ENCODE measurements around the gene TMED10.

Gene TMED10

GRCh38 chr14:75205591-75205990, 29.2 kb upstream of the TMED10 start:
- DNase-seq (ENCODE audit: low read depth in 1 of 2, low spot score in 1 of 2) = no peak
- no peak for TF ChIP-seq JUND (IDR thresholded peaks at IDR 0.05; ENCODE audit: low read depth)
- in situ Hi-C loops (cut with HindIII; ENCODE audit: low pct_unique_long_range_greater_than_20kb, low sequenced_read_pairs) = no loop called here

- no peak for TF ChIP-seq JUND (IDR thresholded peaks at IDR 0.05; ENCODE audit: low read depth)
- in situ Hi-C loops (cut with HindIII; ENCODE audit: low pct_unique_long_range_greater_than_20kb, low sequenced_read_pairs) = no loop called here
- DNase-seq (ENCODE audit: low read depth in 1 of 2, low spot score in 1 of 2) = no peak
Observed at GRCh38 chr14:75204116-75204515, 27.7 kb upstream of the TMED10 start.

- no peak for DNase-seq (ENCODE audit: low read depth in 1 of 2, low spot score in 1 of 2)
- TF ChIP-seq JUND (IDR thresholded peaks at IDR 0.05; ENCODE audit: low read depth) = no peak
- in situ Hi-C loops (cut with HindIII; ENCODE audit: low pct_unique_long_range_greater_than_20kb, low sequenced_read_pairs) = no loop called here
Observed at GRCh38 chr14:75202657-75203056, 26.2 kb upstream of the TMED10 start.

GRCh38 chr14:75201087-75201486, 24.7 kb upstream of the TMED10 start:
- DNase-seq (ENCODE audit: low read depth in 1 of 2, low spot score in 1 of 2) = no peak
- in situ Hi-C loops (cut with HindIII; ENCODE audit: low pct_unique_long_range_greater_than_20kb, low sequenced_read_pairs) = no loop called here
- no peak for TF ChIP-seq JUND (IDR thresholded peaks at IDR 0.05; ENCODE audit: low read depth)

- in situ Hi-C loops (cut with HindIII; ENCODE audit: low pct_unique_long_range_greater_than_20kb, low sequenced_read_pairs) = no loop called here
- no peak for TF ChIP-seq JUND (IDR thresholded peaks at IDR 0.05; ENCODE audit: low read depth)
- peak; percentile 74 to 93 for DNase-seq (ENCODE audit: low read depth in 1 of 2, low spot score in 1 of 2)
Observed at GRCh38 chr14:75200451-75200850, 24.0 kb upstream of the TMED10 start.

GRCh38 chr14:75198291-75198933, 22.0 kb upstream of the TMED10 start:
- in situ Hi-C loops (cut with HindIII; ENCODE audit: low pct_unique_long_range_greater_than_20kb, low sequenced_read_pairs) = no loop called here
- no peak for TF ChIP-seq JUND (IDR thresholded peaks at IDR 0.05; ENCODE audit: low read depth)
- DNase-seq (ENCODE audit: low read depth in 1 of 2, low spot score in 1 of 2) = no peak

- DNase-seq (ENCODE audit: low read depth in 1 of 2, low spot score in 1 of 2) = no peak
- no peak for TF ChIP-seq JUND (IDR thresholded peaks at IDR 0.05; ENCODE audit: low read depth)
- in situ Hi-C loops (cut with HindIII; ENCODE audit: low pct_unique_long_range_greater_than_20kb, low sequenced_read_pairs) = no loop called here
Observed at GRCh38 chr14:75197338-75197737, 20.9 kb upstream of the TMED10 start.

GRCh38 chr14:75196468-75196867, 20.1 kb upstream of the TMED10 start:
- no peak for TF ChIP-seq JUND (IDR thresholded peaks at IDR 0.05; ENCODE audit: low read depth)
- in situ Hi-C loops (cut with HindIII; ENCODE audit: low pct_unique_long_range_greater_than_20kb, low sequenced_read_pairs) = no loop called here
- DNase-seq (ENCODE audit: low read depth in 1 of 2, low spot score in 1 of 2) = peak in 1 of 2 experiments; percentile 54

- TF ChIP-seq JUND (IDR thresholded peaks at IDR 0.05; ENCODE audit: low read depth) = no peak
- in situ Hi-C loops (cut with HindIII; ENCODE audit: low pct_unique_long_range_greater_than_20kb, low sequenced_read_pairs) = no loop called here
- peak in 1 of 2 experiments; percentile 34 for DNase-seq (ENCODE audit: low read depth in 1 of 2, low spot score in 1 of 2)
Observed at GRCh38 chr14:75196064-75196463, 19.7 kb upstream of the TMED10 start.

- in situ Hi-C loops (cut with HindIII; ENCODE audit: low pct_unique_long_range_greater_than_20kb, low sequenced_read_pairs) = no loop called here
Observed at GRCh38 chr14:75191100-75191499, 14.7 kb upstream of the TMED10 start.

GRCh38 chr14:75190023-75190422, 13.6 kb upstream of the TMED10 start:
- DNase-seq (ENCODE audit: low read depth in 1 of 2, low spot score in 1 of 2) = no peak
- in situ Hi-C loops (cut with HindIII; ENCODE audit: low pct_unique_long_range_greater_than_20kb, low sequenced_read_pairs) = no loop called here
- TF ChIP-seq JUND (IDR thresholded peaks at IDR 0.05; ENCODE audit: low read depth) = no peak

More at GRCh38 chr14:75191100-75191499, 14.7 kb upstream of the TMED10 start:
- DNase-seq (ENCODE audit: low read depth in 1 of 2, low spot score in 1 of 2) = no peak
- TF ChIP-seq JUND (IDR thresholded peaks at IDR 0.05; ENCODE audit: low read depth) = no peak

GRCh38 chr14:75188520-75189268, 12.3 kb upstream of the TMED10 start:
- no peak for TF ChIP-seq JUND (IDR thresholded peaks at IDR 0.05; ENCODE audit: low read depth)
- in situ Hi-C loops (cut with HindIII; ENCODE audit: low pct_unique_long_range_greater_than_20kb, low sequenced_read_pairs) = no loop called here
- DNase-seq (ENCODE audit: low read depth in 1 of 2, low spot score in 1 of 2) = no peak

- no peak for DNase-seq (ENCODE audit: low read depth in 1 of 2, low spot score in 1 of 2)
- TF ChIP-seq JUND (IDR thresholded peaks at IDR 0.05; ENCODE audit: low read depth) = no peak
- in situ Hi-C loops (cut with HindIII; ENCODE audit: low pct_unique_long_range_greater_than_20kb, low sequenced_read_pairs) = no loop called here
Observed at GRCh38 chr14:75188086-75188485, 11.7 kb upstream of the TMED10 start.

All from T47D (cell line).